Epidermal melanocyte (primary cell): Measurements from ENCODE around the gene HMCN2.

Experiments
- DNase-seq: peaks from one replicate; pipeline ENCODE4 v3.0.0; 2011; ENCODE audit warnings: low spot score; ENCODE audit not compliant: insufficient read length

The HMCN2 gene

GRCh38 chr9:130363755-130364404, 98.3 kb downstream of the HMCN2 start:
- DNase-seq: no peak

- no peak for DNase-seq
Observed at GRCh38 chr9:130364619-130365322, 99.2 kb downstream of the HMCN2 start.

- DNase-seq: no peak
Observed at GRCh38 chr9:130365323-130365721, 99.8 kb downstream of the HMCN2 start.

- DNase-seq: no peak
Observed at GRCh38 chr9:130366072-130366471, 100.5 kb downstream of the HMCN2 start.

GRCh38 chr9:130366888-130367550, 101.5 kb downstream of the HMCN2 start:
- no peak for DNase-seq

- DNase-seq: no peak
Observed at GRCh38 chr9:130368631-130369103, 103.1 kb downstream of the HMCN2 start.

- DNase-seq: no peak
Observed at GRCh38 chr9:130370226-130370625, 104.7 kb downstream of the HMCN2 start.

GRCh38 chr9:130371196-130371966, 105.8 kb downstream of the HMCN2 start:
- DNase-seq: no peak

- DNase-seq: no peak
Observed at GRCh38 chr9:130372057-130372456, 106.5 kb downstream of the HMCN2 start.

GRCh38 chr9:130373679-130374325, 108.2 kb downstream of the HMCN2 start:
- no peak for DNase-seq

GRCh38 chr9:130377612-130378011, 112.1 kb downstream of the HMCN2 start:
- DNase-seq: no peak

- no peak for DNase-seq
Observed at GRCh38 chr9:130378875-130379648, 113.5 kb downstream of the HMCN2 start.

- no peak for DNase-seq
Observed at GRCh38 chr9:130379649-130379970, 114.0 kb downstream of the HMCN2 start.

- DNase-seq: no peak
Observed at GRCh38 chr9:130380920-130381469, 115.4 kb downstream of the HMCN2 start.

- DNase-seq: no peak
Observed at GRCh38 chr9:130381660-130382059, 116.1 kb downstream of the HMCN2 start.

- no peak for DNase-seq
Observed at GRCh38 chr9:130382096-130382495, 116.5 kb downstream of the HMCN2 start.

GRCh38 chr9:130382636-130383349, 117.2 kb downstream of the HMCN2 start:
- DNase-seq: no peak

- no peak for DNase-seq
Observed at GRCh38 chr9:130383350-130383715, 117.8 kb downstream of the HMCN2 start.

- no peak for DNase-seq
Observed at GRCh38 chr9:130383979-130384676, 118.6 kb downstream of the HMCN2 start.
